Inflammatory macrophage treated with lipopolysaccharide for 4 hours (primary cell): ENCODE data around the gene RCAN2.

Experiments
- DNase-seq: peaks from one replicate; pipeline ENCODE4 v3.0.0-alpha.2; 2020

The RCAN2 gene

GRCh38 chr6:46204880-46205650 is 286.2 kb downstream of the RCAN2 start:
- no peak for DNase-seq

- no peak for DNase-seq
Observed at GRCh38 chr6:46203391-46204177, 287.7 kb downstream of the RCAN2 start.

DNA sequence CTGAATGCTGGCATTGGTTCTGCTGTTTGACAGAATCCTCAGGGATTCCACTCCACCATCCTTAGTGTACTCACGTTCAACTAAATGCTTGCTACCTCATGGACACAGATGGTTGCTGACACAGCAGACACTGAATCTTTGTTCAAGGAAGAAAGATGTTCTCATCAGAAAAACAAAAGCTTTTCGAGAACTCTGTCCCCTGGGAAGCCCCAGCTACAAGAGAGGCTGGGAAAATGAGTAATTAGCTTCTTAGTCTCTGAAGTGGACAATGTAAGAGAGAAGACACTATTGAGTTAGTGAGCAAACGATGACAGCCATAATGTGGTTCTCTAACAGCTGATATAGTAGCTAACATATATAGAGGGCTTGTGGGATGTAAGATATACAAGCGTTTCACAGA is 289.5 kb downstream of the RCAN2 start:
- no peak for DNase-seq

- no peak for DNase-seq
Observed at GRCh38 chr6:46199387-46199786, 291.9 kb downstream of the RCAN2 start.

DNA sequence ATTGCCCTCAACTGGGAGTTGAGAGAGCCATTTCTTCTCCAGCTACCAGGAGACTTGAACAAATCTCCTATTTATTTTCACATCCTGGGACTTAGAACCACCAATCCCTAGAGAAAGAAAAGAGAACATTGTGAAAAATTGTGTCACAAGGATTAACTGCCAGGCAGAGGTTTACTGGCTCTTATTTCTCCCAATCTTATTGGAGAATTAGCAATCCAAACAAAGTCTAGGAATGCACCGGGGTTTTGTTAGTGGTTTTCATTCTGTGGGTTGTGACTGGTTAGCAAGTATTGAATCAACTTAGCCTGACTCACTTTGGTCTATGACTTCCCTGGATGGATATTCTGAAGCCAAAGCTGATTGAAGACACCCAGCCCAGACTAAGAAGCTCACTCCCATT is 299.3 kb downstream of the RCAN2 start:
- no peak for DNase-seq

- DNase-seq, result no peak
Observed at GRCh38 chr6:46190889-46191288, 300.4 kb downstream of the RCAN2 start.

- DNase-seq, result no peak
Observed at GRCh38 chr6:46189726-46190125, 301.5 kb downstream of the RCAN2 start.

DNA sequence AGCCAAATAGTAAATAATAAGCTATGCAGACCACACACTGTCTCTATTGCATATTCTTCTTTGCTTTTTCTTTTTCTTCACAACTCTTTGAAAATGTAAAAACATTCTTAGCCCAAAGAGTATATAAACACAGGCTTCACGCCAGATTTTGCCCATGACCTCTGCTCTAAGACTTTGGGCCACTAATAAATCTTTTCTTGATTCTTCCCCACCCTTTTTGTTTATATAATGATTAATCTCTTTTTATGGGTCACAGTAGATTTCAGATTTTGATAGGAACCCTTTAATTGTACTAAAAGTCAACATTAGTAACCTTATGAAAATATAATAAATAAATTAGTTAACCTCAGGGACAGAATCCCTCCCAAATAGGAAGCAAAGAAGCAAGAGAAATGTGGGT is 304.7 kb downstream of the RCAN2 start:
- no peak for DNase-seq

- DNase-seq, result no peak
Observed at GRCh38 chr6:46184114-46184513, 307.1 kb downstream of the RCAN2 start.

DNA sequence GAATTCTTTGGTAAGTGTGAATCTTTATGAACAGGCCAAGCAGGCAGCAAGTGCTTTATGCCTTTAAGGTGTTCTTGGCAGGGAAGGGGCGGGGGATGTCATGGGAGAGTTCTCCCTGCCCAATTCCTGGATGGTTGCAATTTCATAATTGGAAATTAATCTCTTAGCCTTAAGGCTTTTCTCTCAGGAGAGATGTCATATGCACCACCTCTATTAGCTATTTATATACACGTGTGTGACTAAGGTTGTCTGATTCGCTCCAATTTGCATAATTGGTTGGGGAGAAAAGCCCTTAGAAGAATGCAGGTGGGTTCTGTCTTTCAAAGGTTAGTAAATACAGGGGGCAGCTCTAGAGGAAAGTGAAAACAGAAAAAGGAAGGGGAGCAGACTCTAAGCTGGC is 315.3 kb downstream of the RCAN2 start:
- DNase-seq, result no peak

GRCh38 chr6:46175446-46175845 is 315.8 kb downstream of the RCAN2 start:
- no peak for DNase-seq

- no peak for DNase-seq
Observed at GRCh38 chr6:46174904-46175303, 316.3 kb downstream of the RCAN2 start.

DNA sequence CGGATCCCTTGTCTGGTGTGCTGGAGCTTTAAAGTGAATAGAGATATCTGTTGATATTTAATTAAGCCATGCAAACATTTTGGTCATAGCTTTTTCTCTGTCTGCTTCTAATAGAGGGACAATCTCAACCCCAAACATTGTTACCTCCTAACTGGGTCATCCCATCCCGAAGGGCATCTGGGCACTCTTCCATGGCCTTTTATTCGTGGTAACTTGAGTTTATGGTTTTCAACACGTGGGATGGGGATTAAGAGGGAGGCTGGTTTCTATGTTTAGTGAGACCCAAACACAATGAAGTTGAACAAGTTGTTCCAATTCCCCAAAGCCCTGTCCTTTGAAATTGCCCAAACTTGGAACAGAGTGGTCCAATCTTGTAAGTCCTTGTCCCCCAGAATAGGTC is 319.1 kb downstream of the RCAN2 start:
- no peak for DNase-seq
